HG03460 (cell line): ENCODE results near the gene C1orf146.
A peak's percentile ranks its signal among the peaks of the same experiment; 100 is the strongest.
"Not testable (repeated sequence)": the region's sequence is repeated elsewhere in the genome, so short reads cannot be mapped to it uniquely, and the experiment has no call there.

Experiments
- ATAC-seq: cut with Tn5 transposase; IDR thresholded peaks from one replicate; pipeline ENCODE4 v1.9.1; 2021; ENCODE audit not compliant: unreplicated experiment

The C1orf146 gene

GRCh38 chr1:92273039-92273438, 55.3 kb downstream of the C1orf146 start:
- ATAC-seq, result no peak

GRCh38 chr1:92274939-92275338, 57.2 kb downstream of the C1orf146 start:
- no peak for ATAC-seq

- ATAC-seq, result no peak
Measured at GRCh38 chr1:92276082-92276481, 58.4 kb downstream of the C1orf146 start.

GRCh38 chr1:92277105-92277723, 59.5 kb downstream of the C1orf146 start:
- ATAC-seq, result no peak

DNA sequence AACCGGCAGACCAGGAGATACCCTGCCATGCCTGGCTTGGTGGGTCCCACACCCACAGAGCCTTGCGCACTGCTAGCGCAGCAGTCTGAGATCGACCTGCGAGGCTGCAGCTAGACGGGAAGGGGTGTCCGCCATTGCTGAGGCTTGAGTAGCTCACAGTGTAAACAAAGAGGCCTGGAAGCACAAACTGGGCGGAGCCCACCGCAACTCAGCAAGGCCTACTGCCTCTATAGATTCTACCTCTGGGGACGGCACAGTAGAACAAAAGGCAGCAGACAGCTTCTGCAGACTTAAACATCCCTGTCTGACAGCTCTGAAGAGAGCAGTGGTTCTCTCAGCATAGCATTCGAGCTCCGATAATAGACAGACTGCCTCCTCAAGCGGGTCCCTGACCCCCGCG, 62.1 kb downstream of the C1orf146 start:
- not testable (repeated sequence) for ATAC-seq

DNA sequence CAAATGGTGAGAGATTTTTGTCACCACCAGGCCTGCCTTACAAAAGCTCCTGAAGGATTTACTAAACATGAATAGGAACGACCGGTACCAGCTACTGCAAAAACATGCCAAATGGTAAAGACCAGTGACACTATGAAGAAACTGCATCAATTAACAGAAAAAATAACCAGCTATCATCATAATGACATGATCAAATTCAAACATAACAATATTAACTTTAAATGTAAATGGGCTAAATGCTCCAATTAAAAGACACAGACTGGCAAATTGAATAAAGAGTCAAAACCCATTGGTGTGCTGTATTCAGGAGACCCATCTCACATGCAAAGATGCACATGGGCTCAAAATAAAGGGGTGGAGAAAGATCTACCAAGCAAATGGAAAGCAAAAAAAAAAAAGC, 63.7 kb downstream of the C1orf146 start:
- ATAC-seq, result not testable (repeated sequence)

- ATAC-seq, result peak; percentile 56
Measured at GRCh38 chr1:92291372-92291999, 73.8 kb downstream of the C1orf146 start.
